ENCODE results near the gene DNAJC22.
"Not testable (repeated sequence)": the region's sequence is repeated elsewhere in the genome, so short reads cannot be mapped to it uniquely, and the experiment has no call there.

Gene DNAJC22

GRCh38 chr12:49365542-49365941 is 18.9 kb downstream of the DNAJC22 start:
- DNase-seq: no peak

GRCh38 chr12:49366096-49366651 is 19.5 kb downstream of the DNAJC22 start:
- in situ Hi-C loops (cut with HindIII; ENCODE audit: low pct_ligation_motif_present, low pct_unique_long_range_greater_than_20kb, low sequenced_read_pairs): loop anchor here (10.0 kb wide), 1 partner anchor 149 kb away; no protein-coding TSS in a partner anchor

More at GRCh38 chr12:49365542-49365941, 18.9 kb downstream of the DNAJC22 start:
- in situ Hi-C loops (cut with HindIII; ENCODE audit: low pct_ligation_motif_present, low pct_unique_long_range_greater_than_20kb, low sequenced_read_pairs): loop anchor here (10.0 kb wide), 1 partner anchor 149 kb away; no protein-coding TSS in a partner anchor

GRCh38 chr12:49366652-49367380 is 20.1 kb downstream of the DNAJC22 start:
- DNase-seq: peak; percentile 98
- in situ Hi-C loops (cut with HindIII; ENCODE audit: low pct_ligation_motif_present, low pct_unique_long_range_greater_than_20kb, low sequenced_read_pairs): loop anchor here (10.0 kb wide), 1 partner anchor 148 kb away; no protein-coding TSS in a partner anchor

More at GRCh38 chr12:49366096-49366651, 19.5 kb downstream of the DNAJC22 start:
- DNase-seq: no peak

GRCh38 chr12:49367381-49368239 is 20.9 kb downstream of the DNAJC22 start, which contains the start of gene SPATS2:
SPATS2 (plus strand) TSS chr12:49367462; CDS start chr12:49461013, 93,551 bp downstream.
- in situ Hi-C loops (cut with HindIII; ENCODE audit: low pct_ligation_motif_present, low pct_unique_long_range_greater_than_20kb, low sequenced_read_pairs): loop anchor here (10.0 kb wide), 1 partner anchor 147 kb away; no protein-coding TSS in a partner anchor
- peak; percentile 46 for DNase-seq

- DNase-seq: no peak
- in situ Hi-C loops (cut with HindIII; ENCODE audit: low pct_ligation_motif_present, low pct_unique_long_range_greater_than_20kb, low sequenced_read_pairs): loop anchor here (10.0 kb wide), 1 partner anchor 147 kb away; no protein-coding TSS in a partner anchor
Observed at GRCh38 chr12:49368240-49368600, 21.5 kb downstream of the DNAJC22 start.

- in situ Hi-C loops (cut with HindIII; ENCODE audit: low pct_ligation_motif_present, low pct_unique_long_range_greater_than_20kb, low sequenced_read_pairs): loop anchor here (10.0 kb wide), 1 partner anchor 145 kb away; no protein-coding TSS in a partner anchor
- peak; percentile 66 for DNase-seq
Observed at GRCh38 chr12:49369411-49370145, 22.9 kb downstream of the DNAJC22 start.

- DNase-seq: no peak
- in situ Hi-C loops (cut with HindIII; ENCODE audit: low pct_ligation_motif_present, low pct_unique_long_range_greater_than_20kb, low sequenced_read_pairs): no loop called here
Observed at GRCh38 chr12:49370539-49370938, 23.9 kb downstream of the DNAJC22 start.

GRCh38 chr12:49375406-49375805 is 28.7 kb downstream of the DNAJC22 start:
- no peak for DNase-seq
- in situ Hi-C loops (cut with HindIII; ENCODE audit: low pct_ligation_motif_present, low pct_unique_long_range_greater_than_20kb, low sequenced_read_pairs): no loop called here

- in situ Hi-C loops (cut with HindIII; ENCODE audit: low pct_ligation_motif_present, low pct_unique_long_range_greater_than_20kb, low sequenced_read_pairs): no loop called here
- DNase-seq: peak; percentile 66
Observed at GRCh38 chr12:49377386-49377785, 30.7 kb downstream of the DNAJC22 start.

GRCh38 chr12:49380184-49380583 is 33.5 kb downstream of the DNAJC22 start:
- in situ Hi-C loops (cut with HindIII; ENCODE audit: low pct_ligation_motif_present, low pct_unique_long_range_greater_than_20kb, low sequenced_read_pairs); DNase-seq: not testable (repeated sequence)

GRCh38 chr12:49388682-49389386 is 42.1 kb downstream of the DNAJC22 start:
- no peak for DNase-seq
- in situ Hi-C loops (cut with HindIII; ENCODE audit: low pct_ligation_motif_present, low pct_unique_long_range_greater_than_20kb, low sequenced_read_pairs): no loop called here

GRCh38 chr12:49389387-49389703 is 42.7 kb downstream of the DNAJC22 start:
- in situ Hi-C loops (cut with HindIII; ENCODE audit: low pct_ligation_motif_present, low pct_unique_long_range_greater_than_20kb, low sequenced_read_pairs): no loop called here
- DNase-seq: no peak

- DNase-seq: no peak
- in situ Hi-C loops (cut with HindIII; ENCODE audit: low pct_ligation_motif_present, low pct_unique_long_range_greater_than_20kb, low sequenced_read_pairs): no loop called here
Observed at GRCh38 chr12:49397000-49397399, 50.3 kb downstream of the DNAJC22 start.

GRCh38 chr12:49400304-49400703 is 53.6 kb downstream of the DNAJC22 start:
- DNase-seq: no peak
- in situ Hi-C loops (cut with HindIII; ENCODE audit: low pct_ligation_motif_present, low pct_unique_long_range_greater_than_20kb, low sequenced_read_pairs): no loop called here

Measured in ACHN (cell line).